ENCODE results near the gene ZNF320. TPM values are rescaled to one million over a fixed set of nuclear protein-coding genes. Genes with fewer than 3 reads are reported as not detected.
A peak's percentile ranks its signal among the peaks of the same experiment; 100 is the strongest.
"Not testable (repeated sequence)": the region's sequence is repeated elsewhere in the genome, so short reads cannot be mapped to it uniquely, and the experiment has no call there.

Gene ZNF320
- total and polyA plus RNA-seq, 9 of the 15 experiments (the other 6 are each of a cell fraction or from before 2014, with no cell fraction given) = 5.4 to 25.6 (median 11.7) TPM

GRCh38 chr19:52868031-52868430 is 29.4 kb downstream of the ZNF320 start:
- CTCF ChIA-PET (ENCODE audit: low intra/inter-chr PET ratio); H3K4me1 ChIP-seq (replicated peaks in 1 of 2; ENCODE audit: control insufficient read depth in 2 of 2, insufficient read depth in 2 of 2, low read length in 2 of 2); H4K20me1 ChIP-seq (replicated peaks; ENCODE audit: control insufficient read depth, insufficient read depth, low read length); H3K9ac ChIP-seq (ENCODE audit: insufficient read depth in 1 of 2, low read depth in 2 of 2, low read length in 2 of 2); H3K4me2 ChIP-seq (ENCODE audit: insufficient read depth, low read length); H3K9me3 ChIP-seq (replicated peaks; ENCODE audit: control insufficient read depth, insufficient read depth, low read depth, low read length); H3K9me1 ChIP-seq (ENCODE audit: control insufficient read depth, insufficient read depth, low read length); H2AFZ ChIP-seq (ENCODE audit: low read depth, low read length); in situ Hi-C loops (cut with MboI); H3K36me3 ChIP-seq (ENCODE audit: control insufficient read depth, insufficient read depth, low read length); ATAC-seq; BruUV-seq (replicated peaks); H3K27me3 ChIP-seq (ENCODE audit: control insufficient read depth in 2 of 2, insufficient read depth in 2 of 2, low read length in 2 of 2); intact Hi-C loops (cut with micrococcal nuclease); DNase-seq (ENCODE audit: extremely low read depth in 1 of 4, low spot score in 3 of 4); H3K27ac ChIP-seq (ENCODE audit: extremely low read depth, low read depth, low read length); H3K79me2 ChIP-seq (ENCODE audit: control insufficient read depth, insufficient read depth, low read length); POLR2A ChIA-PET; H3K4me3 ChIP-seq: not testable (repeated sequence)
- FAIRE-seq = peak; percentile 26
- WGBS (ENCODE audit: insufficient coverage, low coverage, missing lambda C conversion rate) = 90% methylated on average over 11 of the region's 11 CpGs

GRCh38 chr19:52857378-52858191 is 39.9 kb downstream of the ZNF320 start, which contains the start of gene ZNF468:
Gene ZNF468 (minus strand): TSS chr19:52857619. CDS start chr19:52854272, 3,347 bp downstream.
- H4K20me1 ChIP-seq (replicated peaks; ENCODE audit: control insufficient read depth, insufficient read depth, low read length); H3K79me2 ChIP-seq (ENCODE audit: control insufficient read depth, insufficient read depth, low read length); H3K9me1 ChIP-seq (ENCODE audit: control insufficient read depth, insufficient read depth, low read length); intact Hi-C loops (cut with micrococcal nuclease); H3K9me3 ChIP-seq (replicated peaks; ENCODE audit: control insufficient read depth, insufficient read depth, low read depth, low read length); POLR2A ChIA-PET; BruUV-seq (replicated peaks); H3K27me3 ChIP-seq (ENCODE audit: control insufficient read depth in 2 of 2, insufficient read depth in 2 of 2, low read length in 2 of 2): not testable (repeated sequence)
- Histone ChIP-seq H3K4me3 (peak within 1 kb of the TSS; percentile 68), H3K27ac (ENCODE audit: extremely low read depth, low read depth, low read length) (peak within 1 kb of the TSS; percentile 77), H3K4me2 (ENCODE audit: insufficient read depth, low read length) (peak within 1 kb of the TSS; percentile 83), H3K9ac (ENCODE audit: insufficient read depth in 1 of 2, low read depth in 2 of 2, low read length in 2 of 2) (peak within 1 kb of the TSS; percentile 85 to 91), H3K4me1 (replicated peaks in 1 of 2; ENCODE audit: control insufficient read depth in 2 of 2, insufficient read depth in 2 of 2, low read length in 2 of 2) (peaks cover 2 to 14% of the 10 kb centered on the region in 2 experiments; a peak in 4 of 5 replicates), H2AFZ (ENCODE audit: low read depth, low read length) (peak within 1 kb of the TSS; percentile 92), H3K36me3 (ENCODE audit: control insufficient read depth, insufficient read depth, low read length) (peaks cover 16% of the 10 kb centered on the region; the same call in 2 of the 3 replicates)
- peak; percentile 100 for ATAC-seq
- WGBS (ENCODE audit: insufficient coverage, low coverage, missing lambda C conversion rate) = 14% methylated on average over 26 of the region's 43 CpGs
- FAIRE-seq = peak; percentile 99
- in situ Hi-C loops (cut with MboI) = loop anchor here (5.0 kb wide), 1 partner anchor 35 kb away; the partner anchor contains the start of gene ZNF28
- CTCF ChIA-PET (ENCODE audit: low intra/inter-chr PET ratio) = interaction anchor here (0.5 kb wide), 1 partner anchor 106 kb away, joined by 3 read pairs; no protein-coding TSS in a partner anchor
- DNase-seq (ENCODE audit: extremely low read depth in 1 of 4, low spot score in 3 of 4) = peak; percentile 50 to 78 (median 63)
- TF ChIP-seq, protein P1, sequence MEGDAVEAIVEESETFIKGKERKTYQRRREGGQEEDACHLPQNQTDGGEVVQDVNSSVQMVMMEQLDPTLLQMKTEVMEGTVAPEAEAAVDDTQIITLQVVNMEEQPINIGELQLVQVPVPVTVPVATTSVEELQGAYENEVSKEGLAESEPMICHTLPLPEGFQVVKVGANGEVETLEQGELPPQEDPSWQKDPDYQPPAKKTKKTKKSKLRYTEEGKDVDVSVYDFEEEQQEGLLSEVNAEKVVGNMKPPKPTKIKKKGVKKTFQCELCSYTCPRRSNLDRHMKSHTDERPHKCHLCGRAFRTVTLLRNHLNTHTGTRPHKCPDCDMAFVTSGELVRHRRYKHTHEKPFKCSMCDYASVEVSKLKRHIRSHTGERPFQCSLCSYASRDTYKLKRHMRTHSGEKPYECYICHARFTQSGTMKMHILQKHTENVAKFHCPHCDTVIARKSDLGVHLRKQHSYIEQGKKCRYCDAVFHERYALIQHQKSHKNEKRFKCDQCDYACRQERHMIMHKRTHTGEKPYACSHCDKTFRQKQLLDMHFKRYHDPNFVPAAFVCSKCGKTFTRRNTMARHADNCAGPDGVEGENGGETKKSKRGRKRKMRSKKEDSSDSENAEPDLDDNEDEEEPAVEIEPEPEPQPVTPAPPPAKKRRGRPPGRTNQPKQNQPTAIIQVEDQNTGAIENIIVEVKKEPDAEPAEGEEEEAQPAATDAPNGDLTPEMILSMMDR (IDR thresholded peaks at IDR 0.05 in 2 of 3, conservative IDR thresholded peaks at IDR 0.05 in 1 of 3; ENCODE audit: insufficient read depth in 2 of 3, low read depth in 1 of 3, low read length in 3 of 3) = 0 out of 6 replicates have a peak, but pooled peaks of 2 of the 3 experiments have one; percentile 7 to 12
- TF ChIP-seq VEZF1 (CRISPR knock-in tag; IDR thresholded peaks at IDR 0.05) = peak; percentile 22; the same call in 1 of the 2 replicates
- TF ChIP-seq TEAD1 (CRISPR knock-in tag; IDR thresholded peaks at IDR 0.05) = 0 out of 4 replicates have a peak, but pooled peaks of 1 of the 2 experiments have one; percentile 47
- TF ChIP-seq EP400 (IDR thresholded peaks at IDR 0.05) = 0 out of 2 replicates have a peak, but pooled peaks have one; percentile 16
- TF ChIP-seq, protein P2, sequence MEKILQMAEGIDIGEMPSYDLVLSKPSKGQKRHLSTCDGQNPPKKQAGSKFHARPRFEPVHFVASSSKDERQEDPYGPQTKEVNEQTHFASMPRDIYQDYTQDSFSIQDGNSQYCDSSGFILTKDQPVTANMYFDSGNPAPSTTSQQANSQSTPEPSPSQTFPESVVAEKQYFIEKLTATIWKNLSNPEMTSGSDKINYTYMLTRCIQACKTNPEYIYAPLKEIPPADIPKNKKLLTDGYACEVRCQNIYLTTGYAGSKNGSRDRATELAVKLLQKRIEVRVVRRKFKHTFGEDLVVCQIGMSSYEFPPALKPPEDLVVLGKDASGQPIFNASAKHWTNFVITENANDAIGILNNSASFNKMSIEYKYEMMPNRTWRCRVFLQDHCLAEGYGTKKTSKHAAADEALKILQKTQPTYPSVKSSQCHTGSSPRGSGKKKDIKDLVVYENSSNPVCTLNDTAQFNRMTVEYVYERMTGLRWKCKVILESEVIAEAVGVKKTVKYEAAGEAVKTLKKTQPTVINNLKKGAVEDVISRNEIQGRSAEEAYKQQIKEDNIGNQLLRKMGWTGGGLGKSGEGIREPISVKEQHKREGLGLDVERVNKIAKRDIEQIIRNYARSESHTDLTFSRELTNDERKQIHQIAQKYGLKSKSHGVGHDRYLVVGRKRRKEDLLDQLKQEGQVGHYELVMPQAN (IDR thresholded peaks at IDR 0.05; ENCODE audit: borderline replicate concordance) = peak; percentile 27; the same call in 1 of the 2 replicates
- TF ChIP-seq KDM5B (IDR thresholded peaks at IDR 0.05; ENCODE audit: insufficient replicate concordance, low read depth, low read length) = peak; percentile 53

All from K562 (cell line).